HK-2 (cell line): ENCODE measurements around the gene DYRK1A.

Experiments used
- DNase-seq: peaks from one replicate; pipeline ENCODE4 v3.0.0-alpha.2; 2018; ENCODE audit not compliant: unreplicated experiment

DYRK1A gene

GRCh38 chr21:37550618-37551330 is 184.2 kb downstream of the DYRK1A start:
- DNase-seq: no peak

DNA sequence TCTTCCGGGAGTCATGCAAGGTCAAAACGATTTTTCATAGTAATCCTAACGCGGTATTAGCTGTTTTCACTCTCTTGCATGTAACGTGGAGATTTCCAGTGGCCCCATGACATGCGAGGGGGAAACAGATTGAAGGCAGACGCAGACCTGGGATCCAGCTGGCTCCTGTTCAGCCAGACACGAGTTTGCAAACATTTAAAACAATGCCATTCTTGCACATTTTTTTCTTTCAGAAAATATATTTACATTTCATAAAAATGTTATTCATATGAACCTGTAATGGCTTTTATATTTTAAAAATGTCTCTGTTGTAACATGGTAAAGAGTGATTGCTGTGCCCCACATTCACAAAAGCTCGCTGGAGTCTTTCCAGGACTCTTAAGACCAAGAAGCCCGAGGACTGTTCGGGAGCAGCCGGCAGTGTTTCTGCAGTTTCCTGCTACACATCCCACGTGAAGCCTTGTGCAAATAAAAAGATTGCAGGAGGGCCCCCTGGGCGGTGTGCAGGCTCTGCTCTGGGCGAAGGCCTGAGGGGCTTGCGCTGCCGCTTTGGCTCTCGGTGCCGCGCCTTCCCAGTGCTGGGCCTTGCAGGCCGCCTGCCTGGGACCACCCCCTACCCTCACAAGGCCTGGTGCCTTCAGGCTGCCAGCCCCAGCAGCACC is 184.9 kb downstream of the DYRK1A start:
- no peak for DNase-seq

- no peak for DNase-seq
Measured at GRCh38 chr21:37551993-37552355, 185.4 kb downstream of the DYRK1A start.

DNA sequence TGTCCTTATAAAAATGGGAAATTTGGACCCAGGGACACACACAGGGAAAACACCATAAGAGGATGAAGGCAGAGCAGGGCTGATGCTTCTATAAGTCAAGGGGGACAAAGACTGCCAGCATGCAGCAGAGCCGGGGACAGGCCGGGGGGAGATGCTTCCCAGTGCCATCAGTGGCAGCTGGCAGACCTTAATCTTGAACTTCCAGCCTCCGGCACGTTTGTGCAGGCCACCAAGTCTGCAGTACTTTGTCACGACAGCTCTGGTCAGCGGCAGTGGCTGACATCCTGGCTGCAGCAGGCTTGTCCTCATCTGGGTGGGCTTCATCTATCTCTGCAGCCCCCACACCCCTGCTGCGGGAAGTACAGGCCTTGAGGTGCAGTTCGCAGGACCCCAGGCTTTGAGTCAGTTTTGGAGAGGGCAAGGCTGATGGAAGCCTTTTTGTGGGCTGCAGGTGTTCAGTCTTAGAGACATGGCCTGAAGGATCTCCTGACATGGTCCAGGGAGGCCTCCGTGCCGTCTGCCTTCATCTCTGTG is 186.0 kb downstream of the DYRK1A start:
- no peak for DNase-seq

DNA sequence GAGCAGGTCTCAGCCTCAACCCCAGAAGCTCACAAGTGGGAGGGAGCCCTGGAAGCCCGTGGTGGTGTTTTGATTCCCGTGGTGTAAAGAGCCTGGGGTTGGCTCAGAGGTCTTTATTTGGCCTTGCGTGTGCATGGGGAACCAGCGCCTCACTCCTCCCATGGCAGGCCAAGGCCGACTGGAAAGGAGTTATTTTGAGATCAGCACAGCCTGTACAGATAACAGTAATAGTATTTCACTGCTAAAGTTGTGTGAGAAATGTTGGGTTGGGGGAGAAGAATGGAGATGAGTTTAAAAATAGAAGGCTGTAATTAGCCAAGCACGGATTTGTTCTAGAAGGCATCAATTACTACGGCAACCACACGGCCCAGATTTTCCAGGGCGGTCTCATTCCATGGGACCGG is 186.5 kb downstream of the DYRK1A start:
- no peak for DNase-seq

- DNase-seq: no peak
Measured at GRCh38 chr21:37554661-37555379, 188.2 kb downstream of the DYRK1A start.

DNA sequence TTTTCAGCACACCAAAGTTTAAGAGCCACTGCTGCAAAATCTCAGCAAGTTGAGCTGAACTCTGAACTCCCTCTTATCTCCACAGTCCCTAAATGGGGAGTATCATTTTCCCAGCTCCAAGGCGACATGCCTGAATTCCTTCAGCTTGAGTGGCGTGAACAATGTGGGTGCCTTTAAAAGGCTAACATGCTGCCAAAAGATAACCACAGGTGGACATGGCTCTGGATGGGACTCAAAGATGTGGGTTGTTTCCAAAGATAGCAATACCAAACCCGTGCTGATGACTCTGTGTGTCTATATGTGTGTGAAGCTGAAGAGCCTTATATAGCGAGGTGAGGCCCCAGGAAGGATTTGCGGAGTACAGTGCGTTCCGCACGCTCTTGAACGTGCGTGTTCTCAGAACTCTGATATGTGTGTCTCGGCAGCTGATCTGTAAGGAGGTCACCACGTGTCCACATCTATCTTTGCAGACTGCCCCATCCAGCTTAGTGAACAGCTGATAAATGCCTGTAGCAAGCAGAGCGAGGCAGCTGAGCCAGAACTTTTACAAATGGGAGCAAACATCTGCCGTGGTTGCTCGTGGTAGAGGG is 189.2 kb downstream of the DYRK1A start:
- DNase-seq: no peak

DNA sequence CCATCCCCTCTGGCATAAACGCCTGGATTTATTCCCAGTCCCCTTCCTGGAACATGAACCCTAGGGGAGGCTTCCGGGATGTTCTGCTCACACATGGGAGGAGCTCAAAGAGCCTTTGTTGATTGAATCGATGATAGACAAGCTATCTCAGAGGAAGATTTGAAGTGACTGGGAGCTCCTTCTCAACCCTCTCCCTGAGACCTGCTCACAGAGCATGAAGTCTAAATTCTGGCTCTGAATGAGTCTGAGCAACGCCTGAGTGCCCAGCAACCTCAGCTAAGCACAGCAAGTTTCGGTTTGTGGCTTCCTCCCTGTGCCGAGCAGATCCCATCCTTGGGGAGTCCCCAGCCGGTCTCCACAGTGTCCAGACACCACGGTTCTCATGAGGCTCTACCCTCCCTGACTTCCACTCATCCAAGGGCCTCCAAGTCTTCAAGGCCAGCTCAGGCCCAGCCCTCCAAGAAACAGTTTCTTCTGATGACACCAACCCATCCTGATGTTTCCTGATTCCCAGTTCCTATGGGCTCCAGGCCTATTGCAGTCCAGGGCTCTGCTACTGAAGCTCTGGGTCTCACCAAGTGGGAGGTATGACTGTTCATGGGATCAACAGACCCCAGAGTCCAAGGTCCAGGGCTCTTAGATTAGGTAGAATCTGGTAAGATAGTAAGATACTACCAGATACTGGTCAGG is 190.8 kb downstream of the DYRK1A start:
- peak; percentile 46 for DNase-seq

DNA sequence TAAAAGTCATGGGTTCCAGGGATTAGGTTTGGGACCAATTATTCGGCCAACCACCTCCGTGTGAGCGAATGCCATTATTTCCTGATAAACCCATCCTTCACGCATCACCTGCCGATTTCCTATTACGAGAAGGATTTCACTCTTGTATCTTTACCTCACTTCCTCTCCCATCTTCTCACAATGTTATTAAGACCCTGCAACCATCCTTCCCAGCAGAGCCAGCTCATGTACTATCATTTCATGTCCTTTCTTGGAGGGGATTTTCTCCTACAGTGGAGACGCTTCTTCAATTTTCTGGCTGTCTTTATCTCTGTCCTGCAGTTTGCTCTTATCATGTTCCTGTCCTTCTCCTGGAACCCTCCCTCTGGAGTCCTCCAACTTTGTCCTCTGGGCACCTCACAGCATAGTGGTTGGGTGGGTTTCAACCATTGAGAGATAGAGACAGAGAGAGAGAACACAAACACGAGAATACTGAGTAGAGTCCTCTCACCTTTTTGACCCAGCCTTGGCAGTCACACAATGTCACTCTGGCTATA is 192.2 kb downstream of the DYRK1A start:
- no peak for DNase-seq

DNA sequence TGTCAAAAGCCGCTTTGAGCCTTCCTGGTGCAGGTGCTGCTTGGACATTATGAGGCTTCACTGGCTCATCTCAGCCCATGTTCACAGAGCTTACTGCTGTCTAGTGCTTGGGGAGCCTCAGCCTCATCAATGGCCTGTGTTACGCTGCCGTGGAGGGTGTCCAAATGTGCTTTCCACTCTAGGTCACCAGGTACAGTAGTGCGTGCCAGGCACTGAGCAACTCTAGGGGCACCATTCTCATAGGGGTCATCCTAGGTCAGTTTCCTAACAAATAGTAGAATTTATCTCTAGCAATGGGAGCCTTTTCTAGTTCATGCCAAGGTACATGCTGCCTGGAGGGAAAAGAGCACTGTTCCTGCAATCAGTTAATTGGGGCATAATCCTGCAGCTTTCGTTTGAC is 193.8 kb downstream of the DYRK1A start:
- DNase-seq: no peak

- no peak for DNase-seq
Measured at GRCh38 chr21:37561506-37561905, 194.9 kb downstream of the DYRK1A start.

DNA sequence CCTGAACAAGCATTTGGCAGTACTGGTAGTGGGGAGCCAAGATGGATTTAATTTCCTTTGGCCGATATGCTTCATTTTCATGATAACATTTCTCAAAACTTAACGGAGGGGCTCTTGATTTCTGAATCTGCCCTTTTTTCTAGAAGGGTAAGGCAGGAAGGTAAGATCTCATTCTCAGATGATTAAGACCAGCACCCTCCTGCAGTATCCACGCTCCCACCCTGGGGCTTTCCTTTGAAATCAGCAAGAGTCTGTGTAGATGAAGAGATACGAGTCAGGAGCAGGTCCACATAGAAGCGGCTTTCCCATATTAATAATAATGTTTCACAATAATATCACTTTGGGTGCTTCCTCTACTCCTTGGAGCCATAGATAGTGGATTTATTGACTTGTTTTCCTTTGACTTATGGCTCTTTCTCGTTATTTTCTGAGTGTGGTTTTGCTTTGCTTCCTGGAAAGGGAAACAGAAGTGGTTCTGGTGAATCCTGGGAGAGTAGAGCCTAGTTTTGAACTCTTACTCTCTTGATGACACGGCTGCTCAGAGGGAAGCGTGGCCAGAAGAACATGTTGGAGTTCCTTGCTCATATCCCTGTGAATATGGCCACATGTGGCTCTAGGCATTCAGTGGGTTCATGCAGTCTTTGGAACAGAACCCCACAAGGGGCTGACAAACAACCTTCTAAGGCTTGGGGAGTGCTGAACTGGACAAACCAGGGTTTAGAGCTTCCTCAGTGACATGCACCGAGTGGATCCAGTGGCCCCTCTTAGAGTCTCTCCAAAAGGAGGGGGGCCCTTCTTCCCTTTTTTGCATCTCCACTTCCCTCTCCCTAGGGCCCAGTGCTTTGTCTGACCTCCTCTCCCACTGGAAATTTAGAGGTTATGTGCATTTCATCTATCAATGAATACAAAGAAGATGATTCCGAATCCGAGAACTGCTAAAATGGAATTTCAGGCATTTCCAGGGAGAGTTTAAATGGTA is 195.7 kb downstream of the DYRK1A start:
- no peak for DNase-seq

GRCh38 chr21:37562920-37563640 is 196.5 kb downstream of the DYRK1A start:
- DNase-seq: no peak

- peak; percentile 86 for DNase-seq
Measured at GRCh38 chr21:37563641-37564340, 197.2 kb downstream of the DYRK1A start.

DNA sequence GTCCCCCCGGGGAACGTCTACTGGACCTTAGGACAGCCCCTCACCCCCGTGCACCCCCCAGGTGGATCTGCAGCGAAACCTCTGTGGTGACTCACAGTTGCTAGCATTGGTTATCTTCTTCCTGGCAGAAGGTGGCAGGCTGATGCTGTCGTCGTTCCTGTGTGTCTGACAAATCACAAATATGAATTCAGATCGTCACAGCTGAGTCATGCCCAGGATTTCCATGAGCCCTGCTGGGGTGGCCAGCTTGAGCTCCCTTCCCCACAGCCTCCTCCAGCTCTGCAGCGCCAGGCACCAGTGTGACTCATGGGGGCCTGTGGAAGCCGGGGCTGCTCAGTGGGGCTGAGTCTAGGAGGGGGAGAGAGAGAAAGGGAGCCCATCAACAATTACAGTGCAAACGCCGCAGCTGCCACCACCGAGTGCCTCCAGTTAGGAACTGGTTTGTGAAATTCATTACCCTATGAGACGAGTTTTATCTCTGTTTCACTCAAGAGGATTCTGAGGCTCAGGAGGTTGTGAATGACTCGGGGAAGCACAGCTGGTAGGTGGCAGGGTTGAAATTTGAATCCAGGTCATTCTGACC is 197.9 kb downstream of the DYRK1A start:
- DNase-seq: peak; percentile 88

DNA sequence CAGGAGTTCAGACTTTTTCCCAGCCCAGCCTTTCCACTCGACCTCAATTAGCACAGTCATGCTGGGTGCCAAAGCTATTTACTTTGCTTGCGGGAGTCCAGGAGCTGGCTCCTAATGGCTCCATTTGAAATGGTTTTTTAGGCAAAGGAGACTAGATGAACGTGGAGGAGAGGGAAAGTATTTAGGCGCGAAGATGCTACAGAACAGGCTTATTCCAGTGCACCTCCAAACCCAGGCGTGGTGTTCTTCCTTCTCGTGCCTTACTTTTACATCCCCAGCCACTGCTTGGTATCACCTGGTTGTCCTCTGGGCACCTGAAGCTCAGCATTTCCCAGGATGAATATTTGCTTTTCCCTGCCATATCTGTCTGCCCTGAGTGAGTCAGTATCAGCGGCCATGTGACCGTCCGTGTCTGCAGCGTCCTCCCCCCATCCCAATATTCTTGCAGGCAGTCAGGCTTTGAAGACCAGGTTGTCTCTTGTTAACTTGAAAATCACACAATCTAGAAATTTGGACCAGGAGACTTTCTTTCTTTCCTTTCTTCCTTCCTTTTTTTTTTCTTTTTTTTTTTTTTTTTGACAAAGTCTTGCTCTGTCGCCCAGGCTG is 198.5 kb downstream of the DYRK1A start:
- DNase-seq: peak; percentile 14

GRCh38 chr21:37565530-37566223 is 199.1 kb downstream of the DYRK1A start:
- no peak for DNase-seq
